GM06990 (cell line): Measurements from ENCODE around the gene ABHD12B.
"Not testable (repeated sequence)": the region's sequence is repeated elsewhere in the genome, so short reads cannot be mapped to it uniquely, and the experiment has no call there.

Experiments
- DNase-seq: peaks from one replicate; pipeline ENCODE4 v3.0.0-alpha.2; 2011; ENCODE audit not compliant: insufficient read length; ENCODE audit errors: extremely low read depth
- H3K27me3 ChIP-seq: replicated peaks from 2 replicates; pipeline ENCODE4 v1.6.0; 2011; ENCODE audit warnings: low read length; ENCODE audit not compliant: control insufficient read depth, insufficient read depth
- H3K36me3 ChIP-seq: 2 replicates; pipeline ENCODE4 v1.5.1; 2011; ENCODE audit warnings: low read length; ENCODE audit not compliant: control insufficient read depth, insufficient read depth
- H3K4me3 ChIP-seq: replicated peaks from 2 replicates; pipeline ENCODE4 v1.5.1; 2011; ENCODE audit warnings: low read depth, mild to moderate bottlenecking, control low read depth, low read length
- CTCF ChIP-seq: IDR thresholded peaks from 2 replicates; pipeline ENCODE4 v1.5.1; 2011; ENCODE audit warnings: low read length, control low read depth, mild to moderate bottlenecking, inconsistent platforms; ENCODE audit not compliant: insufficient read depth, poor library complexity, severe bottlenecking

Gene ABHD12B

GRCh38 chr14:50936016-50936340, 64.1 kb downstream of the ABHD12B start:
- no peak for DNase-seq
- no peak overlapping the region for H3K4me3 ChIP-seq
- H3K27me3 ChIP-seq: no peaks in the 10 kb centered on the region
- H3K36me3 ChIP-seq: no peaks in the 10 kb centered on the region
- no peak for TF ChIP-seq CTCF

- no peaks in the 10 kb centered on the region for H3K27me3 ChIP-seq
- no peak overlapping the region for H3K4me3 ChIP-seq
- H3K36me3 ChIP-seq: no peaks in the 10 kb centered on the region
- TF ChIP-seq CTCF: no peak
- no peak for DNase-seq
These were observed 65.0 kb downstream of the ABHD12B start for GRCh38 chr14:50936882-50937281.

GRCh38 chr14:50937325-50937724, 65.5 kb downstream of the ABHD12B start:
- H3K4me3 ChIP-seq: no peak overlapping the region
- TF ChIP-seq CTCF: no peak
- no peaks in the 10 kb centered on the region for H3K27me3 ChIP-seq
- H3K36me3 ChIP-seq: no peaks in the 10 kb centered on the region
- no peak for DNase-seq

- Histone ChIP-seq H3K4me3 (no peak overlapping the region), H3K36me3 (no peaks in the 10 kb centered on the region), H3K27me3 (no peaks in the 10 kb centered on the region)
- TF ChIP-seq CTCF: no peak
- DNase-seq: no peak
These were observed 65.9 kb downstream of the ABHD12B start for GRCh38 chr14:50937800-50938199.

- DNase-seq: no peak
- H3K4me3 ChIP-seq: no peak overlapping the region
- no peaks in the 10 kb centered on the region for H3K36me3 ChIP-seq
- TF ChIP-seq CTCF: no peak
- H3K27me3 ChIP-seq: peaks cover 8% of the 10 kb centered on the region
These were observed 69.3 kb downstream of the ABHD12B start for GRCh38 chr14:50941151-50941550.

- H3K27me3 ChIP-seq, H3K4me3 ChIP-seq, H3K36me3 ChIP-seq, DNase-seq: not testable (repeated sequence)
These were observed 69.8 kb downstream of the ABHD12B start for GRCh38 chr14:50941638-50942037.
